Upper lobe of left lung (tissue), 6 donors: Measurements from ENCODE around the gene ST3GAL5. TPM values are rescaled to one million over a fixed set of nuclear protein-coding genes. Genes with fewer than 3 reads are reported as not detected.

Source experiments
- ATAC-seq, 2 donors: fragments of 200-7000 bp; cut with Tn5 transposase; one replicate each; pipeline ENCODE4 v1.9.1; 2022; ENCODE audit warnings: mild to moderate bottlenecking in 2 of 2, moderate library complexity in 2 of 2; ENCODE audit not compliant: low FRiP score in 2 of 2
- DNase-seq, 2 donors: peaks; one replicate each; pipeline ENCODE4 v3.0.0-alpha.2; 2019 to 2020
- H3K27ac ChIP-seq, 4 donors: fragments of 200-600 bp; sonication (generic); one replicate each; pipeline ENCODE4 v1.5.1; 2016 to 2019
- H3K27me3 ChIP-seq, 4 donors: fragments of 200-600 bp; sonication (generic); one replicate each; pipeline ENCODE4 v1.5.1; 2017 to 2019
- H3K36me3 ChIP-seq, 4 donors: fragments of 200-600 bp; sonication (generic); one replicate each; pipeline ENCODE4 v1.5.1; 2016 to 2019
- H3K4me1 ChIP-seq, 4 donors: fragments of 200-600 bp; sonication (generic); one replicate each; pipeline ENCODE4 v1.5.1; 2018 to 2019
- H3K4me3 ChIP-seq, 4 donors: fragments of 200-600 bp; sonication (generic); one replicate each; pipeline ENCODE4 v1.5.1; 2017 to 2019; ENCODE audit warnings: mild to moderate bottlenecking in 2 of 4, moderate library complexity in 1 of 4
- H3K9me3 ChIP-seq, 4 donors: fragments of 200-600 bp; sonication (generic); one replicate each; pipeline ENCODE4 v1.5.1; 2018 to 2019
- EP300 ChIP-seq, 4 donors: sonication (generic); formaldehyde crosslinking; IDR thresholded peaks; one replicate each; pipeline ENCODE4 v1.5.1; 2017; ENCODE audit warnings: antibody characterized with exemption in 4 of 4, control low read depth in 2 of 4
- POLR2A ChIP-seq, 4 donors: fragments of 450-650 bp; IDR thresholded peaks; one replicate each; pipeline ENCODE4 v1.5.1; 2016 to 2017; ENCODE audit warnings: antibody characterized with exemption in 4 of 4, mild to moderate bottlenecking in 2 of 4
- POLR2AphosphoS5 ChIP-seq, 2 donors: sonication (generic); formaldehyde crosslinking; IDR thresholded peaks; one replicate each; pipeline ENCODE4 v1.5.1; 2017; ENCODE audit warnings: antibody characterized with exemption in 2 of 2
- WGBS, 2 donors: methylation state at CpG; one replicate each; pipeline ENCODE4 v1.1.5; 2017 to 2018; 5-methylcytosine and 5-hydroxymethylcytosine counted together
- total RNA-seq, 6 donors: library from RNA; depleted of rRNA in 4 of 6; stranded (reverse); fragments of >200 nt in 4 of 6; gene quantifications; one replicate each; pipeline versions ENCODE4 v1.1.0 to v1.2.1, GENCODE V29; 2016 to 2021
- TF ChIP-seq, protein P1 (sequence below), 6 experiments: fragments of 450-650 bp in 4 of 6; fragments of 200-600 bp in 2 of 6; sonication (generic) in 2 of 6; IDR thresholded peaks; one replicate each; pipeline ENCODE4 v1.5.1; 2016 to 2019; ENCODE audit warnings: antibody characterized with exemption in 6 of 6
- donor health status: DM: no; HTN: no; CAD: no; lungs with moderate emphysema.
- donor health status: DM: no; HTN: yes; CAD: no; lungs with severe emphysema.

The ST3GAL5 gene
- total RNA-seq, 6 donors from 2014 or later = 54.5 to 162 (median 83.8) TPM

DNA sequence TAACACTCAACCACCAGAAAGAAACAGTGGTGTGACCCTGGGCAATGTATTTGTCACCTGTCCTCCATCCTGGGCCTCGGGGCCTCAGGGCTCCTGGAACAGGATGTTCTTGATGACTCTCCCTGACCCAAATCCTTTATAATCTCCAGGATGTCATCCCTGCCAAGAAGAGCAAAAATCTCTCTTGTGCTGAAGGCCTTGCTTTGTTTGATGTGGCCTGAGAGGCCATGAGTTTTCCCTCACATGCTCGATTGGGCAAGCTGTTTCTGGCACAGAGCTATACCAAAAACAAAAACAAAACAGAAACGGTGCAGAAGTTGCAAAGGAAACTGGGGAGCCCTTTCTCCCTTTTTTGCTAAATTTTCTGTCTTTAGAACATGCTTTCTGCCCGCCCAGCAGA, 35.7 kb upstream of the ST3GAL5 start:
- 39 to 49% methylated on average over 4 of the region's 4 CpGs for WGBS, 2 donors
- Histone ChIP-seq H3K36me3 (no peaks in the 10 kb centered on the region), H3K27me3 (no peaks in the 10 kb centered on the region), H3K9me3 (no peaks in the 10 kb centered on the region), H3K4me3 (no peak overlapping the region), H3K27ac (peak overlapping the region in 2 of 4 donors; percentile 34 to 55), H3K4me1 (peaks cover 0 to 16% (median 10%) of the 10 kb centered on the region in 4 donors)
- no peak for TF ChIP-seq POLR2A (IDR thresholded peaks at IDR 0.05)
- TF ChIP-seq EP300 (IDR thresholded peaks at IDR 0.05) = peak in 2 of 4 donors; percentile 17 to 41
- TF ChIP-seq, protein P1, sequence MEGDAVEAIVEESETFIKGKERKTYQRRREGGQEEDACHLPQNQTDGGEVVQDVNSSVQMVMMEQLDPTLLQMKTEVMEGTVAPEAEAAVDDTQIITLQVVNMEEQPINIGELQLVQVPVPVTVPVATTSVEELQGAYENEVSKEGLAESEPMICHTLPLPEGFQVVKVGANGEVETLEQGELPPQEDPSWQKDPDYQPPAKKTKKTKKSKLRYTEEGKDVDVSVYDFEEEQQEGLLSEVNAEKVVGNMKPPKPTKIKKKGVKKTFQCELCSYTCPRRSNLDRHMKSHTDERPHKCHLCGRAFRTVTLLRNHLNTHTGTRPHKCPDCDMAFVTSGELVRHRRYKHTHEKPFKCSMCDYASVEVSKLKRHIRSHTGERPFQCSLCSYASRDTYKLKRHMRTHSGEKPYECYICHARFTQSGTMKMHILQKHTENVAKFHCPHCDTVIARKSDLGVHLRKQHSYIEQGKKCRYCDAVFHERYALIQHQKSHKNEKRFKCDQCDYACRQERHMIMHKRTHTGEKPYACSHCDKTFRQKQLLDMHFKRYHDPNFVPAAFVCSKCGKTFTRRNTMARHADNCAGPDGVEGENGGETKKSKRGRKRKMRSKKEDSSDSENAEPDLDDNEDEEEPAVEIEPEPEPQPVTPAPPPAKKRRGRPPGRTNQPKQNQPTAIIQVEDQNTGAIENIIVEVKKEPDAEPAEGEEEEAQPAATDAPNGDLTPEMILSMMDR (IDR thresholded peaks at IDR 0.05) = no peak
- peak; percentile 42 to 49 for TF ChIP-seq POLR2AphosphoS5 (IDR thresholded peaks at IDR 0.05)
- DNase-seq (peak in 1 of 2 donors; percentile 34), ATAC-seq (peak; percentile 4 to 81)

DNA sequence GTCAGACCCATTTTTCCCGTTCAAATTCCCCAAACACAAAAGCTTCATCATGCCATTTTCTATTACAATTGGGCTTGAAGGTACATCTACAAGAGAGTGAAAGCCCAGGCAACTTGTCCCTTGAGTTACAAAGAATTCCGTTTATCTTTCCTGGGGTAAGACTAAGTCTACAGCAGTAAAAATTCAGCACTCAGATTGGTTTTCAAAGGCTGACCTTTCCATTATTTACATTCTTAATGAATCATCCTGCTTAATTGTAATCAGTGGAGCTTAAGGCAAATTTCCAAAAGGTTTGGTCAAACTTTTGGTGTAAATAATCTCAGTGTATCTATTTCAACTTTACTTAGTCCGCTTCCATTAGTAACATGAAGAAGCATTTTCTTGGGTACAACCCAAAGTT, 33.4 kb upstream of the ST3GAL5 start:
- Histone ChIP-seq H3K27me3 (no peaks in the 10 kb centered on the region), H3K4me3 (no peak overlapping the region), H3K4me1 (peaks cover 0 to 16% (median 10%) of the 10 kb centered on the region in 4 donors), H3K9me3 (no peaks in the 10 kb centered on the region), H3K36me3 (no peaks in the 10 kb centered on the region), H3K27ac (no peak overlapping the region)
- 70 to 84% methylated on average over 3 of the region's 3 CpGs for WGBS, 2 donors
- TF ChIP-seq POLR2AphosphoS5 (IDR thresholded peaks at IDR 0.05) = no peak
- TF ChIP-seq, protein P1 (IDR thresholded peaks at IDR 0.05) = no peak
- TF ChIP-seq EP300 (IDR thresholded peaks at IDR 0.05) = no peak
- no peak for TF ChIP-seq POLR2A (IDR thresholded peaks at IDR 0.05)
- no peak for ATAC-seq
- no peak for DNase-seq

DNA sequence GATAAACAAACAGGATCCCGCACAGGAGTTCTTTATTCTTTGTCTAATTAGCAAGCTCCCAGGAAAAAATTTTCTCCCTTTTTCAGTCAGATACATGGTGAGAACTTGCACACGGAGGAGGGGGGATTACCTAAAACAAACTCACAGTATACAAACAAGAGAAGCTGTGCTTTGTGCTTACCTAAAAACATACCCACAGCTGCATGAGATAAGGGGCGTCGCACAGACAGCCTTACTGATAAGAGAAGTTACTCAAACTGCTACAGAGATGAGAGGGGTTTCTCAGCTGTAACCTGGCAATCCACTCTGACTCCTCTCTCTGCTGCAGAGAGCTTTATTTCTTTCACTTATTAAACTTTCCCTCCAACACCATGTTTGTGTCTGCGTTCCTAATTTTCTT, 32.9 kb upstream of the ST3GAL5 start:
- no peak overlapping the region for H3K4me3 ChIP-seq
- DNase-seq = no peak
- 62 to 64% methylated on average over 5 of the region's 5 CpGs for WGBS, 2 donors
- H3K27ac ChIP-seq = no peak overlapping the region
- no peaks in the 10 kb centered on the region for H3K36me3 ChIP-seq
- no peaks in the 10 kb centered on the region for H3K9me3 ChIP-seq
- no peak for TF ChIP-seq POLR2AphosphoS5 (IDR thresholded peaks at IDR 0.05)
- TF ChIP-seq, protein P1 (IDR thresholded peaks at IDR 0.05) = no peak
- no peak for TF ChIP-seq EP300 (IDR thresholded peaks at IDR 0.05)
- TF ChIP-seq POLR2A (IDR thresholded peaks at IDR 0.05) = no peak
- ATAC-seq = no peak
- peaks cover 0 to 16% (median 7%) of the 10 kb centered on the region in 4 donors for H3K4me1 ChIP-seq
- no peaks in the 10 kb centered on the region for H3K27me3 ChIP-seq

DNA sequence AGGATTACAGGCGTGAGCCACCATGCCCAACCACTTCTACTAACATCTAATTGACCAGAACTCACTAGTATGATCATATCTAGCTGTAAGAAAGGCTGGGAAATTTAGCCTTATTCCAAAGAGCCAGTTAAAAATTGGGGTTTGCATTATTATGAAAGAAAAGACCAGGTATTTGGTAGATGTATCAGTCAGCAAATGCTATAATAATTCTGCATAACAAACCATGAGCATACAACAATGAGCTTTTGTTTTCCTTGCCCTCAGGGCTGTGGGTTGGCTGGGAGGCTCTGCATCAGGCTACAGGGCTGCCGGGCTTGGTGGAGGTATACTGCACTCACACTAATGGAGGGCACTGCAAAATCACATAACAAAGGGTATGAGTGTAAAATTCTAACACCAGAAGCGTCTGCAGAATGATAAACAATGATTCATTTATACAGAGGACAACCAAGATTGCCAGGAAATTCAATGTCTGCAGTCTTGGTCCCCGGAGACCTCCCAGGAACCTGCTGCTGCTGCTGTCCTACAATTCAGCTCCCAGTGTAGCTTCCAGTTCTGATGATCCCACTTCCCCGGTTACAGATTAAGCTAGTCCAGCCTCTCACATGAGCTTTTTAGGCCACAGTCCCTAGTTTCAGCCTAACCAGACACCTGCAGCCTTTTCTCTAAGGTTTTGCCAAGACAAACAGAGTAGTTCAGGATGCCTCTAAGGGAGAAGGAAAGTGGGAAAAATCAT, 32.2 kb upstream of the ST3GAL5 start:
- Histone ChIP-seq H3K4me1 (peaks cover 0 to 16% (median 6%) of the 10 kb centered on the region in 4 donors), H3K36me3 (no peaks in the 10 kb centered on the region), H3K4me3 (no peak overlapping the region), H3K9me3 (no peaks in the 10 kb centered on the region), H3K27me3 (no peaks in the 10 kb centered on the region), H3K27ac (no peak overlapping the region)
- ATAC-seq (peak in 1 of 2 donors; percentile 43), DNase-seq (no peak)
- TF ChIP-seq, protein P1 (IDR thresholded peaks at IDR 0.05) = no peak
- no peak for TF ChIP-seq POLR2AphosphoS5 (IDR thresholded peaks at IDR 0.05)
- TF ChIP-seq EP300 (IDR thresholded peaks at IDR 0.05) = no peak
- no peak for TF ChIP-seq POLR2A (IDR thresholded peaks at IDR 0.05)
- WGBS, 2 donors = 60 to 68% methylated on average over 5 of the region's 5 CpGs
